Ammon's horn (tissue), 1 donor: ENCODE measurements around the gene ORM1.

ENCODE experiments used
- DNase-seq: peaks from one replicate; pipeline ENCODE4 v3.0.0-alpha.2; 2016; ENCODE audit warnings: low spot score

ORM1 gene

DNA sequence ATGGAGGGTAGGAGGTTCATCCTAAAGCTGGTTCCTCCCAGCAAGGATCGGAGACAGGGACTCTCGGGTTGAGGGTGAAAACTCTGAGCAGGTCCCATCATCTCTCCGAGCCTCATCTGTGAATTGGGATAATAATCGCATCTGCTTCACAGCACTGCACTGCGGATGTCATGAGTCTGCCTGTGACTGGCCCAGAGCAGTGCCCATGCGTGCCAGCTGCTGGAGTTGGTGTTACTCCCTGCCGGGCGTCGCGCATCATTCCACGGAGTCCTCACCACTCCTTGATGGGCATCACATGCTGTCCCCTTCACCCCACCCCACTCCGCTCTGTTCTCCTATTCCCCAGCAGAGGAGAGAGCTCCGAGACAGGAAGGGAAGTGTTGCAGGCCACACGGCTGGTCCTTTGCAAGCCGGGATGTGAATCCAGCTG, 35.1 kb upstream of the ORM1 start:
- DNase-seq = no peak

DNA sequence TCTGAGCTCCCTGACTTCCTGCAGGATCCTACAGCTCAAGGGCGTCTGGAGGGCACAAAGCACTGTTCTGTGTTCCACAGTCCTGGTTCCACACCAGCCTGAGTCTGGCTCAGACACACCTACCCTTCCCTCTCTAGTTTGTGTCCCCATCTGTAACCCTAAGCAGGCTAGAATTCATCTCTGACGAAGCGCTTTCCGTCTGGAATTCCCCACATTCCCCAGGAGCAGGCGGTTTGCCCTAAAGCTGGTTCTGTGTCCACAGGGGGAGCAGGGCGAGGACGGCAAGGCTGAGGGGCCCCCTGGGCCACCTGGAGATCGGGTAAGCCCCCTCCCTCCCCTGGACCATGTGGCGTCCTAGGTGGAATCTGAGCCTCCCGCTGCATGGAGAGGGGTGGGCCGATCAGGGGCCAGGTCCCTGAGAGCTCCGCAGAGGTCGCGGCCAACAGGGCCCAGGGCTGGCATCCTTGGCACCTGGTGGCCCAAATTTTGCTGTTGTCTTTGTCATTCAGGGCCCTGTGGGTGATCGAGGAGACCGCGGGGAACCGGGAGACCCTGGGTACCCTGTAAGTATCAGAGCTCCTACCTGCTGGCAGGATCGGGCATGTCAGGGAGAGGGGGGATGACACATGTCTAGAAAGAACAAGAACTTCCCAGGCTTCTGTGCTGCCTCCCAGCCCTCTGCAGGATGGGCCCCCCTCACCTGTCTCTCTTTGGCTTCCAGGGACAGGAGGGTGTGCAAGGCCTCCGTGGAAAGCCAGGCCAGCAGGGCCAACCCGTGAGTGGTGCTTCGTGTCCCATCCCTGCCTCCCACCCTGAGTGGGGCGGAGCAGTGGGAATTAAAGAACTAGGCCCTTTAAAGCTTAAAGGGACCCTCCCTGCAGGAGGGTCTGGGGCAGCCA, 34.5 kb upstream of the ORM1 start:
- no peak for DNase-seq

DNA sequence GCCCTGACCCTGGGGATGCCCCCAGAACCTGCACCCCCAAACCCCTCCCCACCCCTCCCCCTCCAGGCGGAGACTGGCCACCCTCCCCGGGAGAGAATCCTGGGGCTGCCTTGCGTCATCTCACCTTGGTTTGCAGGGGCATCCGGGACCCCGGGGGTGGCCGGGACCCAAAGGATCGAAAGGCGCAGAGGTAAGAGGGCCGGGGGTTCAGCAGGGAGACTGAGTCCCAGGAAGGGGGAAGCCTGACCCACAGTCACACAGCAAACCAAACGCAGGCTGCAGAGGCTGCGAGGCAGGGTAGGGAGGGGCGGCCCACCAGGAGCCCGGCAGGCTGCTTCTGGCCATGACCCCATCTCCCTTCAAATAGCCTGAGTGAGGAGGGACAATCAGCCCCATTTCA, 33.8 kb upstream of the ORM1 start:
- no peak for DNase-seq

DNA sequence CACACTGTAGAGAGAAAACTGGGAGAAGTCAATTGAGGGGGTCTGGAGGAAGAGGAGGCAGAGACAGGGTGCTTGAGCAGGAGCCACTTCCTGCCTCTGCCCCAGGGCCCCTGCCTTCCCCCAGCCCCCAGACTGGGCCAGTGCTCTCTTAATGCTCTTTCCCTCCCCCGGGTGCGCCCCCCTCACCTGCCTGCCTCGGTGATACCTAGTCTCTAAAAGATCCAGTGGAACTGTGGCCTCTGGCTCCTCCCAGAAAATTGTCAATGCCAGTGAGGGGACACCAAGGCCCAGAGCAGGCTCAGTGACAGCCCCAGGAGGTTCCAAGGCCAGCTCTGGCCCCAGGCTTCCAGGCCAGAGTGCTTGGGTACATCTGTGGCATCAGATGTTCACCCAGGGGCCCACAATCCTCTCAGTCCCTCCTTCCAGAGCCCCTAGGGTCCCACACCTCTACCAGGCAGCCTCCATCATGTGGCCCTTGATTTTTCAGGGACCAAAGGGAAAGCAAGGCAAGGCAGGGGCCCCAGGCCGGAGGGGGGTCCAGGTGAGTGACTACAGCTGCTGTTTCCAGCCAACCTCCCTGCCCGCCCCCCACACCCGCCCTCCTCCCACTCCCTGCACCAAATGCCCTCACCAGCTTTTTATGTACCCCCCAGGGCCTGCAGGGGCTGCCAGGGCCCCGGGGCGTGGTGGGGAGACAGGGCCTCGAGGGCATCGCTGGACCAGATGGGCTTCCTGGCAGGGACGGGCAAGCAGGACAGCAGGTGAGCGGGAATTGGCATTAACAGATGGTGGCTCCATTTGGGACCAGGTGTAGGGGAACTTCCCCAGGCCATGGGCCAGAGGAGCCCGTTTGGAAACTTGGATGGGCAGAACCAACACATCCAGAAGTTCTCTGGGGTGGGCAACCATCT, 33.1 kb upstream of the ORM1 start:
- DNase-seq = no peak

DNA sequence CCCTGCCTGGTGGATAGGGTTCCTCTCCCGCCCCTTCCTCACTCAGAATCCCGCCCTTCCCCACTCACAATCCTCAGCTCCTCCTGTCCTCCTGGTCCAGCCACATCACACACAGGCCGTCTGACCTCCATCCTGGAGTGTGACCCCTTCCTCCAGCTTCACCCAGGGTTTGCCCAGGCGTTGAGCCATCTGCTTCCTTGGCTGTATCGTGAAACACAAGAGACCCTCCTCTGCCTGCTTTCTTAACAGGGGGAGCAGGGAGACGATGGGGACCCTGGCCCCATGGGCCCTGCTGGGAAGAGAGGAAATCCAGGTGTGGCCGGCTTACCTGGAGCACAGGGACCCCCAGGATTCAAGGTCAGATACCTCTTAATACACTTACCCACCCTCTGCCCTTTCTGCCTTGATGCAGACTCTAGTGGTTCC, 32.3 kb upstream of the ORM1 start:
- DNase-seq = no peak

DNA sequence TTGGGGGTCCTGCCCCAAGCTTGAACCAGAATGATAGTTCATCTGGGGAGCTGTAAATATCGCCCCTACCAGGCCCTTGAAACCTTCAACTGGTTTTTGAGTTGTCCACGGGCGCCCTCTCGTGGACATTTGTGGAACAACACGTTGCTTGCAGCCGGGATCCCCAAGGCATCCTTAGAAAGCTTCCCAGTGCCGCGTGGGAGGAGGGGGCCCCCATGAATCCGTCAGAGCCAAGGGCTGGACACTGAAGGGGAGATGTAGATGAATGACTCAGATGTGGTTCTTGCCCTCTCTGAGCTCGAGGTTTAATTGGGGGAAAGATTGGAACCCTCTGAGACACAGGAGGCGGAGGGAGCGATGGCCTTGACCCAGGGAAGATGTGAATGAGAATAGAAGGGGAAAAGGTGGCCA, 31.8 kb upstream of the ORM1 start:
- peak; percentile 63 for DNase-seq

DNA sequence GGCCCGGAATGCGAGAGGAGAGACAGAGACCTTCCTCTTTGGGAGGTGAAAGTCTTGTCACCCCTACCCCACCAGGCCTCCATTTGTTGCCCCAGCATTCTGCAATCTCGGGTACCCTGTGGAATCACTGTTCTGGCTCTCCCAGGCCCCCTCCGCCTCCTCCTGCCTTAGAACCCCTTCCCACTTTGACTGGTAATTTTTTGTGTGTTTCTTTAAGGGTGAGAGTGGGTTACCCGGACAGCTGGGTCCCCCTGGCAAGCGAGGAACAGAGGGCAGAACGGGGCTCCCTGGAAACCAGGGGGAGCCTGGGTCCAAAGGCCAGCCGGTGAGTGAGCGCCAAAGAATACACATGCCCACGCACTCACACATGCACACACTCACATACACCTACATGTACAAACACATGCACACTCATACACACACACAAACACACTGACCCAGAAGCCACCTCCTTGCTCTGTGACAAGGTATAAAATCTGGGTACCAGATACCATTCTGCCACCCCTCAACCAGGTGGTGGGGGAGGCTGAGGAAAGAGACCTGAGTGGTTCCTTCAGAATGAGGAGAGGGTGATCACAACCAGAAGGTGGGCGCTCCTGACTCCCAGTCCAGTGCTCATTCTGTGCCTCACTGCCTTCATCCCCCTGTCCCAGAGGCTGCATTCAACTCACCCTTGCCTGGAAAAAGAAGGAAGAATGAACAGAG, 30.9 kb upstream of the ORM1 start:
- no peak for DNase-seq

DNA sequence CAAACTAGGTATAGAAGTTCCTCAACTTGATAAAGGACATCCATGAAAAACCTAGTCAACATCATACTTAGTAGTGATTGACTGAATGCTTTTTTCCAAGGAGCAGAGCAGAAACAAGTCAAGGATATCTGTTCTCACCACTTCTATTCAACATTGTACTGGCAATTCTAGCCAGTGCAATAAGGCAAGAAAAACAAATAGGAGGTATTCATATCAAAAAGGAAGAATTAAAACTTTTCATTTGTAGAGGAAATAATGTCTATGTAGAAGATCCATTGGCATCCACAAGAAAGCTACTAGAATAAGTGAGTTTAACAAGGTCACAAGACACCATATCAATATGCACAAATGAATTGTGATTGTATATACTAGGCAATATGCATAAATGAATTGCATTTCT, 28.2 kb upstream of the ORM1 start:
- DNase-seq = no peak

DNA sequence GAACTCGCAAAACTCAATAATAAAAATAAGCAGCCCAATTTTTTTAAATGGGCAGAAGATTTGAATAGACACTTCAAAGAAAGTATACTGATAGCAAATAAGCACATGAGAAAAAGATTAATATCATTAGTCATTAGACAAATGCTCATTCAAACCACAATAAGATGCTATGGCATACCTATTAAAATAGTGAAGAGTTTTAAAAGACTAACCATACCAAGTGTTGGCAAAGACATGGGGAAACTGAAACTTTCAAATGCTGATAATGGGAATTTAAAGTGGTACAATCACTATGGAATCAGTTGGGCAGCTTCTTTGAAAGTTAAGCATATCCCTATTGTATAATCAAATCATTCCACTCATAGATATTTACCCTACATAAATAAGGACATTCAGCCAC, 26.6 kb upstream of the ORM1 start:
- DNase-seq = no peak

DNA sequence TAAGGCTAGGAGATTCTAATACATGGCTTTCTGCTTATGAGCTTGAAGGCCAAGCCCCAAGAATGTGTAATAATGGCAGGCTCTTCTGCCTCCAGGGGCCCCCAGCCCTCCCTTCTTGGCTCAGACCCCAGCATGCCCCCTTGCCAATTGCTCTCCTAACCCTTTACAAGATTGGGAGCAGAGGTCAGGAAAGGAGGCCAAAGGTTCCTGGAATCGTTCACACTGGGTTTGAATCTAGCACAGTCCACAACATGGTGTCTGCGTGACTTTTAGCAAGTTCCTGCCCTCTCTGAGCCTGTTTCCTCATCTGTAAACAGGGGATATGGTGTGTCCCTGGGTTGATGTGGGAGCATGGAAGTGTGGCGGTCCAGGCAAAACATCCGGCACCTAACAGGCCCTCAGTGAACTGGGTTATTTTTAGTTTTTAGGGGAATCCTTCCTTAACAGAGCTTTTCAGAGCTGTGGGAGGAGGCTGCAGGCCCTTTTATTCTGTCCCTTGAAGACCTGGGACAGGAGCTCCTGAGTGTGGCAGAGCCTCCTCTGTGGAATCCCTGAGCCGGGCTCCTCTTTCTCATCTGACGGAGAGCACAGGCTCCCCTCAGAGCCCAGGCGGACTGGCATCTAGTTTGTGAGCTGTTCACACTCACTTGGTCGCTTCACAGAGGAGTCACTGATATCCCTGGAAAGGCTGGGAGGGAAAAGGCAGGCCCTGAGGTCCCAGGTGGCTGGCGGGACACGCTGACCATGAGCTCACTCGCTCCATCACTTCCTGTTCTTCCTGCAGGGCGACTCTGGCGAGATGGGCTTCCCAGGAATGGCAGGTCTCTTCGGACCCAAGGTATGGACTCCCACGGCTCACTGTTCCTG, 23.4 kb upstream of the ORM1 start:
- DNase-seq = no peak

DNA sequence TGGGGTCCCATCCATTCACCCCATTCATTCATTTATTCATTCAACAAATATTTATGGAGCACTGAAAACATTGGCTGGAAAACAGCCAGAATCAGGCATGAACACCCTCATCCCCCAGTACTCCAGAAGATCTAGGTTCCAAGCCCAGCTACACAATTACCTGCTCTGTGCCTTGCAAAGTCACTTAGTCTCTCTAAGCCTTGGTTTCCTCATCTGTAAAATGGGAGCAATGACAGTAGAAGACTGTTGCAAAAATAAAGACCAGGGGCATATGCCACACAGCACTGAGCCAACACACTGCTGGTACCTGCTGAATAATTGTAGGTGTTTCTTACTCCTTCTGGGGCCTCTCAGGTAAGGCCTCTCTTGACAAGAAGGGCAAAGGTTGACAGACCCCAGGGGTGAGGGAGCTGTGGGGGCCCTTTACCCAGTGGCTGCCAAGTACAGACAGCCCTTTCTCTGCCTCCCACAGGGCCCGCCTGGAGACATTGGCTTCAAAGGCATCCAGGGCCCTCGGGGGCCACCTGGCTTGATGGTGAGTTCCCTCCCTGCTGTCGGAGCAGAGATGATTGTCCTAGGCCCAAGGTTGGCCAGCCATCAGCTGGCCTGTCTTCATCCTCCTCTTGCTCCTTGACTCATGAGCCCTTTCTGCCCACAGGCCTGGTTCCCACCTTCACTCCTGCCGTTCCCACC, 22.6 kb upstream of the ORM1 start:
- DNase-seq = no peak

DNA sequence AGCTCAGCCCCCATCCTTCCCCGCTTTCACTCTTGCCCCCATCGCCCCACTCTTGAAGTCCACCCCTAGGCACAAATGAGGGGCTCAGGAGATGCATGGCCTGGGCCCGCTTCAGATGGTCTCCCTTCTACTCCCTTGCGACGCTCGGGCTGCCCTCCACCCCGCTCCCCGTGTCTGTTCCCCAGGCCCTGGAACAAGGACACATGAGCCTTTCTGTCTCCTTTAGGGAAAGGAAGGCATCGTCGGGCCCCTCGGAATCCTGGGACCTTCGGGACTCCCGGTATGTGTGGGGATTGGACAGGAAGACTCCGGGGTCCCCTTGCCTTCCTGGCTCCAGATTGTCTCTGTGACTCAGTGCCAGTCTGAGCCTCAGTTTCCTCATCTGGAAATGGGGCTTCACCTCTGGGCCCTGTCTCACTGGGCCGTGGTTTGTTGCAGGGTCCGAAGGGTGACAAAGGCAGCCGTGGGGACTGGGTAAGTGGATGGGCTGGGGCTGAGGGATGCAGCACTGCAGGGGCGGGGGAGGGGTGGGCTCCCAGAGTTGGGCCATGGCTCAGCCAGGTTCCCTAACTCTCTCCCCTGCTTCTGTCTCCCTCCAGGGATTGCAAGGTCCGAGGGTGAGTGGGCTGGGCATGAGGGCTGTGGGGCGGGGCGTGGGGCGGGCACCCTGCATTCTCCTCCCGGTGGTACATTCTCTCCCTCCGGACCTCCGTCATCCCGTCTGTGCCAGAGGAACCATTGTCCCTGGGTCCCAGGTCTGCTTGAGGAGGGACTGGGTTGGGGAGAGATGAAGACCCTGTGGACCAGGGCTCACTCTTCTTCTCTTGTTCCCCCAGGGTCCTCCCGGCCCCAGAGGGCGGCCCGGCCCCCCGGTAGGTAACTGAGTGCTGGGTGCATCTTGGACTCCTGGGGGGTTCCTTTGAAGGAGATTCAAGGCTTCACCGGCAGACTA, 21.8 kb upstream of the ORM1 start:
- DNase-seq = no peak

DNA sequence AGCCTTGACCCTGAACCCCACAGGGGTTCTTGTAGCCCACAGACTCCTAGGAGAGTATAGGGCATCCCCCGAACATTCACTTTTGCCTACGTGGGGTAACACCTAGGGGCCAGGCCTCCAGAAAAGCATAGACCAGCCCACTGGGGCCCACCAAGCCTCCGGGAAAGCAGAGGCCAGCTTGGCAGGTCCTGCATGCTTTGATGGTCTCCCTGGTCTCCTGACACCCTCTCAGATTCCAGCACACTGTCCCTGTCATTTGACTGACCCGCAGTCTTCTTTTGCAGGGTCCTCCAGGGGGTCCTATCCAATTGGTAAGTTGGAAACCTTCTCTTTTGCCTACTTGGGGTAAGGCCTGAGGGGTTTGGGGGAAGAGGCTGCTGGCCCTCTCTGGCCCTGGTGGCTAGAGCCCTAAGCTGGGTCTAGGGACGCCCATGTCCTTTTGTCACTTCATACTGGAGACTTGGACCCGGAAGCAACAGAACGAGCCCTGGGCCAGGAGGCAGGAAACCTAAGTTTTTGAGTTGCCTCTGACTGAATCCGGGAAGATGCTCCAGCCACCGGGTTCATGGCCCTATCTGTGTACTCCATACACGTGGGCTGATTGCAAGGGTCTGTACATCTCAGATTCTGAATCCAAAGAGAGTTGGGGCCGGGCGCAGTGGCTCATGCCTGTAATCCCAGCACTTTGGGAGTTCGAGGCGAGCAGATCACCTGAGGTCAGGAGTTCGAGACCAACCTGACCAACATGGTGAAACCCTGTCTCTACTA, 20.9 kb upstream of the ORM1 start:
- DNase-seq = no peak

DNA sequence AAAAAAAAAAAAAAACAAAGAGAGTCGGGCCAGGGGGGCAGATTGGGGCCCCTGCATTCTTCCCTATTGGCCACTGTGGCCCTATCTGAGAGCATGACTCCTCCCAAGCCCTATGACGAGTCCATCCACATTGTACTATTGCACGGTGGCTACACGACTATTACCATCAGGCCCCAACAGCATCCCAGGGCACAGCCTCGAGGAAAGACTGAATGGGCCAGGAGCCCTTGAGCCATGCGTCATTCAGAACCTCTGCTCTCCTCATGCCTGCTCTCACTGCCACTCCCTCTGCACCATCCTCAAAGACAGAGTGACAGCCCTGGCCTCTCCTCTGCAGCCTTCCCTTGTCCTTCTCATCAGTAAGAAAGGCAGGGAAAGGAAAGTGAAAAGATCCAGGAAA, 20.2 kb upstream of the ORM1 start:
- DNase-seq = no peak

DNA sequence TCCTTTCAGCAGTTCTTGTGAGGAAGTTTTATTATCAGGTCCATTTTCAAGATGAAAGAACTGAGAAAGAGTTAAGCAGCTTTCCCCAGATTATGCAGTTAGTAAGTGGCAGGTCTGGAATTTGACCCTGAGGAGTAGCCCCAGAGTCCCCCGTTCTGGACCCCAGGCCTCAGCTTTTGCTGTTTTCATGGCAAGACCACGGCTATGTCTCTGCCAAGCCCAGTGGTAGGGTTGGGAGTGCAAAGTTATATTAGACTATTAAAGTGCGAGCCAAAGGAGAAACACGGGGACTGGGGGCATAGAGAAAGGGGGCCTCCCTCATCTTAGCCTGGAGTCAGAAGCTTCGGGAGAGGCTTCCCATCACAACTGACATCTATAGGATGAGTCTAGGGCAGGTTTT, 19.3 kb upstream of the ORM1 start:
- DNase-seq = no peak

DNA sequence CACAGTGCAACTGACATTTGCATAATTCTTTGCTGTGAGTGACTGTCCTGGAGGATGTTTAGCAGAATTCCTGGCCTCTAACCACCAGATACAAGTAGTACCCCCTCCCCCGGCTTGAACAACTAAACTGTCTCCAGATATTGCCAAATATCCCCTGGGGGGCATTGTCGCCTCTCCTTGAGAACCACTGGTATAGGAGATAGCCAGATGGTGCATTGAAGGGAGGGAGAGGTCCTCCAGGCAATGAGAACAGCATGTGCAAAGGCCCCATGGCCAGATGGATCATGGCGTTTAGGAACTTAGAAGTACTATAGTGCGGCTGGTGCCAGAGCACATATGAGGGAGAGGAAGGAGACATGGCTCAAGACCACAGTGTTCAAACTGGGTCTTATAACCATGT, 18.9 kb upstream of the ORM1 start:
- no peak for DNase-seq

DNA sequence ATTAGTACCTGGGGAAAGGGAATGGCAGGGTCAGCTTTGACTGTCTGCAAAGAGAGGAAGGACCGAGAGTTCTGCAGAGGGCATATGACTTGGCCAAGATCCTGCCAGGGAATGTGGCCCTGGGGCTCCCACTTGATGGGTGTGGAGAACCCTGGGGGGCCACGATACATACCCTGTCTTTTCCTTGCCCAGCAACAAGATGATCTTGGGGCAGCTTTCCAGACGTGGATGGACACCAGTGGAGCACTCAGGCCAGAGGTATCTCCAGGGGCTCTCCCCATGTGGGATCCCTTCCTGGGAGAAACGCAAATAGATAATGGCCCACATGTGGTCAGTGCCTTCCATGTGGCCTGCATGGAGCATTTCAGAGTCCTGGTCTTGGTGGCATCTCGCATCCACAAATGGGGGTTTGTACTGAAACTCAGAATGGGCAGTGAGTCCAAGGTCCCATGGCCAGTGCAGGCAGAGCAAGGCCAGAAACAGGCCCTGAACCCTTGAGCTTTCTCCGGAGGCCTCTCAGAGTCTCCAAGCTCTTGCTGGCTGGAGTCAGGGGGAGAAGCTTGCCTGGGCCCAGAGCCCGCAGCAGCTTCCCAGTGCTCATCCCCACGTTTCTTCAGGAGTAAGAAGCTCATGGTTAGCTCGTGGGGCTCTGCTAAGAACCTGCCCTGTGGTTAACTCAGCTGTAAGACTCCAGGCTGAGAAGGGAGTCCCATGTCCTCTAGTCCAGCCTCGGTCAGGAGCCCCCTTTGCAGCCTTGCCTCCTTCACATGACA, 18.3 kb upstream of the ORM1 start:
- DNase-seq = no peak

DNA sequence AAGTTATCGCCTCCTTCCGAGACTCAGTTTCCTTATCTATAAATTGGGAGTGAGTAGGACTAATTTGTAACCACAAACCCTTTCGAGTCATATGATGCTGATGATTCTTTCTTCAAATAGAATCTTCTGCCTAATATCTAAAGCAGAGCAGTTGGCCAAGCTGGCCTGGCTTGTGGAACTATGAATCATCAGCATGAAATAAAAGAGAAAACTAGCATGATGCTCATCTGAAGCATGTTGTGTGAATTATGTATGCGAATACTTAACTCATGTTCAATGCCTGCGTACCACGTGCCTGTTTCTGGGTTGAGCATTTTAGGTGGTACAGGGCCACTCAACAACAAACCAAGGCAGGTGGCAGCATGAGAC, 15.0 kb upstream of the ORM1 start:
- DNase-seq = no peak
